ENCODE measurements around the gene ZSCAN5A. TPM values are rescaled to one million over a fixed set of nuclear protein-coding genes. Genes with fewer than 3 reads are reported as not detected.
"Not testable (repeated sequence)": the region's sequence is repeated elsewhere in the genome, so short reads cannot be mapped to it uniquely, and the experiment has no call there.

ZSCAN5A gene
- total RNA-seq, 1 donor from 2014 or later: 8.9 TPM

- Mint-ChIP-seq H3K27ac (ENCODE audit: unreplicated experiment) (no peak overlapping the region), H3K4me1 (ENCODE audit: unreplicated experiment) (no peaks in the 10 kb centered on the region), H3K4me3 (ENCODE audit: unreplicated experiment) (no peak overlapping the region), H3K27me3 (ENCODE audit: unreplicated experiment) (no peaks in the 10 kb centered on the region), H3K9me3 (ENCODE audit: unreplicated experiment) (no peaks in the 10 kb centered on the region), H3K36me3 (ENCODE audit: unreplicated experiment) (no peaks in the 10 kb centered on the region)
- TF ChIP-seq CTCF (IDR thresholded peaks at IDR 0.05): no peak
- no peak for DNase-seq (ENCODE audit: extremely low spot score, unreplicated experiment)
These were observed 56.4 kb downstream of the ZSCAN5A start for GRCh38 chr19:56258272-56258671.

GRCh38 chr19:56253737-56254136 lies 60.9 kb downstream of the ZSCAN5A start:
- H3K4me1 Mint-ChIP-seq (ENCODE audit: unreplicated experiment): no peaks in the 10 kb centered on the region
- DNase-seq (ENCODE audit: extremely low spot score, unreplicated experiment): no peak
- H3K9me3 Mint-ChIP-seq (ENCODE audit: unreplicated experiment): peaks cover 15% of the 10 kb centered on the region
- TF ChIP-seq CTCF (IDR thresholded peaks at IDR 0.05): peak; percentile 57
- no peaks in the 10 kb centered on the region for H3K27me3 Mint-ChIP-seq (ENCODE audit: unreplicated experiment)
- no peaks in the 10 kb centered on the region for H3K36me3 Mint-ChIP-seq (ENCODE audit: unreplicated experiment)
- no peak overlapping the region for H3K4me3 Mint-ChIP-seq (ENCODE audit: unreplicated experiment)
- no peak overlapping the region for H3K27ac Mint-ChIP-seq (ENCODE audit: unreplicated experiment)

- Mint-ChIP-seq H3K27me3 (ENCODE audit: unreplicated experiment) (no peaks in the 10 kb centered on the region), H3K36me3 (ENCODE audit: unreplicated experiment) (no peaks in the 10 kb centered on the region), H3K27ac (ENCODE audit: unreplicated experiment) (peak overlapping the region; percentile 44), H3K9me3 (ENCODE audit: unreplicated experiment) (peaks cover 15% of the 10 kb centered on the region), H3K4me3 (ENCODE audit: unreplicated experiment) (no peak overlapping the region), H3K4me1 (ENCODE audit: unreplicated experiment) (no peaks in the 10 kb centered on the region)
- DNase-seq (ENCODE audit: extremely low spot score, unreplicated experiment): peak; percentile 90
- TF ChIP-seq CTCF (IDR thresholded peaks at IDR 0.05): peak; percentile 68
These were observed 61.8 kb downstream of the ZSCAN5A start for GRCh38 chr19:56252699-56253422.

GRCh38 chr19:56248736-56249338 lies 65.8 kb downstream of the ZSCAN5A start:
- not testable (repeated sequence) for H3K4me3 Mint-ChIP-seq (ENCODE audit: unreplicated experiment); DNase-seq (ENCODE audit: extremely low spot score, unreplicated experiment); H3K4me1 Mint-ChIP-seq (ENCODE audit: unreplicated experiment); H3K27me3 Mint-ChIP-seq (ENCODE audit: unreplicated experiment); H3K36me3 Mint-ChIP-seq (ENCODE audit: unreplicated experiment); H3K27ac Mint-ChIP-seq (ENCODE audit: unreplicated experiment)
- peaks cover 16% of the 10 kb centered on the region for H3K9me3 Mint-ChIP-seq (ENCODE audit: unreplicated experiment)

- not testable (repeated sequence) for H3K27me3 Mint-ChIP-seq (ENCODE audit: unreplicated experiment); H3K4me1 Mint-ChIP-seq (ENCODE audit: unreplicated experiment); H3K27ac Mint-ChIP-seq (ENCODE audit: unreplicated experiment); H3K36me3 Mint-ChIP-seq (ENCODE audit: unreplicated experiment); H3K4me3 Mint-ChIP-seq (ENCODE audit: unreplicated experiment); DNase-seq (ENCODE audit: extremely low spot score, unreplicated experiment)
- H3K9me3 Mint-ChIP-seq (ENCODE audit: unreplicated experiment): peaks cover 17% of the 10 kb centered on the region
These were observed 68.9 kb downstream of the ZSCAN5A start for GRCh38 chr19:56245764-56246163.

- TF ChIP-seq CTCF (IDR thresholded peaks at IDR 0.05): no peak
- Mint-ChIP-seq H3K27ac (ENCODE audit: unreplicated experiment) (no peak overlapping the region), H3K36me3 (ENCODE audit: unreplicated experiment) (no peaks in the 10 kb centered on the region), H3K27me3 (ENCODE audit: unreplicated experiment) (no peaks in the 10 kb centered on the region), H3K4me1 (ENCODE audit: unreplicated experiment) (no peaks in the 10 kb centered on the region), H3K9me3 (ENCODE audit: unreplicated experiment) (peaks cover 17% of the 10 kb centered on the region), H3K4me3 (ENCODE audit: unreplicated experiment) (no peak overlapping the region)
- DNase-seq (ENCODE audit: extremely low spot score, unreplicated experiment): no peak
These were observed 69.4 kb downstream of the ZSCAN5A start for GRCh38 chr19:56245121-56245740.
